ENCODE results near the gene KLHDC9.
"Not testable (repeated sequence)": the region's sequence is repeated elsewhere in the genome, so short reads cannot be mapped to it uniquely, and the experiment has no call there.

Gene KLHDC9

DNA sequence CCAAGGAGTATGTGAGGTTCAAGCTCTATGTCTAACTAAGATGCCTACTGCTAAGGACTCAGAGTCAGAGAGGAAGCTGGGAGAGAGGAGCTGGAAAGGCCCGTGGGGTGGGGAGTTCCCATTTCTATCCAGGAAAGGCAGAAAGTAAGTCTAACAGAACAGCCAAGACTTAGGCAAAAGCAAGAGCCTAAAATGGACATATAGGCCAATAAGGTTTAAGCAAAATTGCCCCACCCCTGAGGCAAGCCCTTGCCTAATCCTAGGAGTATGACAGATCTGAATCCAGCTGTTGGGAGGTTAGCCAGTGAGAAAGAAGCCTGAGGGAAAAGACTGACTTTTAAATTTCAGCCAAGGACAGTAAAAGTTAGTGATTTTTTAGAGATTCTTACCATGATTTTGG, 1.6 kb upstream of the KLHDC9 start:
- peaks cover 10% of the 10 kb centered on the region for H3K36me3 Mint-ChIP-seq (ENCODE audit: low read depth)
- no peak for ATAC-seq
- H3K9me3 Mint-ChIP-seq, result no peaks in the 10 kb centered on the region
- no peak for DNase-seq
- no peaks in the 10 kb centered on the region for H3K27me3 Mint-ChIP-seq
- H3K4me3 Mint-ChIP-seq, result no peak overlapping the region
- peaks cover 79% of the 10 kb centered on the region for H3K4me1 Mint-ChIP-seq
- H3K27ac Mint-ChIP-seq, result no peak overlapping the region

DNA sequence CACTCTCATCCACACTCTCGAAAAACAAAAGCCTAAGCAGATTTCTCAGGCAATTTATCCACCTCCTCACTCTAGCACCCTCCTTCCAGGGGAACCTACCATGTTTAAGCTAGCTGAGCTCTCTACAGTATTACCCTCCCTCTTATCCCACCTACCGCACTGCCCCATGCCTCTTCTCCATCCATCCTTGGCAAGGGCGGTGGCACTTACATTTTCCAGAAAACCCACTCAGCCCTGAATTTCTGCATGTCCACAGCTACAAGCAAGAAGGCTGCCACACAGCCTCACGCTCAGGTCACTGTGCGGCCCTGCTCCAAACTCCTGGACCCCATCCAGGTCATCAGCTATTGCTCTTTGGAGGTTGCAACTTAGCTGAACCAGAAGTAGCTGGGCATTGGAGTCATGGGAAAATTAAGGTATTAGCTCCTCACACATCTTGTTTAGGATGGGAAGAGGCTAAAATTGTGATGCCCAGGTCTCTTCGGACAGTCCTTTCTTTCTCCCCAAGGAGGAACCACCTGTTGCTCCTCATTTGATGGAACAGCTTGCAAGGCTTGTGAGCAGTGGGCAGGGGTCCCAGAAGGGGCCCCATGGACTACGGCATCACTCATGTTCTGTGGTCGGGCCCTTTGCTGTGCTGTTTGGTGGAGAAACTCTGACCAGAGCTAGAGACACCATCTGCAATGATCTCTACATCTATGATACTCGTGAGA, 1.1 kb downstream of the KLHDC9 start:
- no peak for ATAC-seq
- H3K4me1 Mint-ChIP-seq, result peaks cover 58% of the 10 kb centered on the region
- peak overlapping the region; percentile 55 for H3K4me3 Mint-ChIP-seq
- peak overlapping the region; percentile 5 for H3K27ac Mint-ChIP-seq
- H3K36me3 Mint-ChIP-seq (ENCODE audit: low read depth), result peaks cover 16% of the 10 kb centered on the region
- no peaks in the 10 kb centered on the region for H3K27me3 Mint-ChIP-seq
- no peak for DNase-seq
- H3K9me3 Mint-ChIP-seq, result no peaks in the 10 kb centered on the region

DNA sequence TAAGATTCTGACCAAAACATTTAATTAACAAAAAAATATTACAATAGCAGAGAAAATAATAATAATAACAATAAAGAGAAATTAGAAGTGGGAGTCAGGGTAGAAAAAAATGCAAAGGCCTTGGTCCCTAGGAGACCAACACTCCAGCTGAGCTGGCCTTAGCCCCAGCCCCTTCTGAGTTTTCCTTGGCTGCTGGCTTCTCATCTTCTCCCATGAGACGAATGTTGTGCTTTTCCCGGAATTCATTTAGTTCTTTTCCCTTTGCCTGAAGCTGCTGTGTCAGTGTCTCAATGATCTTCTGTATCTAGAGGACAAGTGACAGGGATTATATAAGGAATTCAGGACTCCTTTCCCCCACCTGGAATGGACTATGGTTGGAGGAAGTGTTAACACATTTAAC, 2.4 kb downstream of the KLHDC9 start:
- DNase-seq (no peak), ATAC-seq (no peak)
- no peak overlapping the region for H3K27ac Mint-ChIP-seq
- H3K36me3 Mint-ChIP-seq (ENCODE audit: low read depth), result peaks cover 19% of the 10 kb centered on the region
- no peak overlapping the region for H3K4me3 Mint-ChIP-seq
- no peaks in the 10 kb centered on the region for H3K27me3 Mint-ChIP-seq
- no peaks in the 10 kb centered on the region for H3K9me3 Mint-ChIP-seq
- peaks cover 60% of the 10 kb centered on the region for H3K4me1 Mint-ChIP-seq

DNA sequence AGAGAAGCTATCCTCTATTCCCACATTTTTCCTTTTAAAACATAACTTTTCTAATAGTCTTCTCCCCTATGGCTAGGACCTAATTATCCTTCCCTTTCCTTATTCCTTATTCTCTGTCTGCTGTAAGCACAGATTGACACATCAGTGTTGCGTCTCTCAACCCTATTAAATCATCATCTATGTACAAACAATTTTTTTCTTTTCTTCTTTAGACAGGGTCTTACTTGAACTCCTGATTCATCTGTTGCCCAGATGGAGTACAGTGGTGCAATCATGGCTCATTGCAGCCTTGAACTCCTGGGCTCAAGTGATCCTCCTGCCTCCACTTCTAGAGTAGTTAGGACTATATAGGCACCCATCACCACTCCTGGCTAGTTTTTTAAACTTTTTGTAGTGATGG, 8.3 kb downstream of the KLHDC9 start:
- DNase-seq, result no peak
- no peak for ATAC-seq
- no peaks in the 10 kb centered on the region for H3K9me3 Mint-ChIP-seq
- H3K27me3 Mint-ChIP-seq, result no peaks in the 10 kb centered on the region
- peaks cover 24% of the 10 kb centered on the region for H3K4me1 Mint-ChIP-seq
- H3K27ac Mint-ChIP-seq, result no peak overlapping the region
- peaks cover 26% of the 10 kb centered on the region for H3K36me3 Mint-ChIP-seq (ENCODE audit: low read depth)
- no peak overlapping the region for H3K4me3 Mint-ChIP-seq

DNA sequence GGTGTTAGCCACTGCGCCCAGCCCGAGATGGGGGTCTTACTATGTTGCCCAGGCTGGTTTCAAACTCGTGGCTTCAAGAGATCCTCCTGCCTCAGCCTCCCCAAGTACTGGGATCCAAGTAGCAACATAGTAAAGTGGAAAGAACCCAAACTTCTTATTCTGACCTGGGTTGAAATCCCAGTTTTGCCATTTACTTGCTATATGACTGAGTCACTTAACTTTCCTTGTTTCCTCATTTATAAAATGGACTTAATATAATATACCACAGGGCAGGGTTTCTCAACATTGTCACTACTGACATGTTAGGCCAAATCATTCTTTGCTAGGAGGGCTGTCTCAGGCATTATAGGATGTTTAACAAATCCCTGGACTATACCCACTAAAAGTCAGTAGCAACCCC, 13.0 kb downstream of the KLHDC9 start:
- Mint-ChIP-seq H3K36me3 (ENCODE audit: low read depth) (peaks cover 39% of the 10 kb centered on the region), H3K9me3 (no peaks in the 10 kb centered on the region), H3K4me3 (no peak overlapping the region), H3K27ac (no peak overlapping the region), H3K4me1 (peaks cover 51% of the 10 kb centered on the region), H3K27me3 (no peaks in the 10 kb centered on the region)
- ATAC-seq (no peak), DNase-seq (no peak)

- H3K36me3 Mint-ChIP-seq (ENCODE audit: low read depth), result peaks cover 39% of the 10 kb centered on the region
- peaks cover 52% of the 10 kb centered on the region for H3K4me1 Mint-ChIP-seq
- H3K9me3 Mint-ChIP-seq, result no peaks in the 10 kb centered on the region
- DNase-seq (no peak), ATAC-seq (no peak)
- H3K4me3 Mint-ChIP-seq, result no peak overlapping the region
- no peaks in the 10 kb centered on the region for H3K27me3 Mint-ChIP-seq
- H3K27ac Mint-ChIP-seq, result no peak overlapping the region
Observed at GRCh38 chr1:161111527-161111926, 13.4 kb downstream of the KLHDC9 start.

- peaks cover 63% of the 10 kb centered on the region for H3K4me1 Mint-ChIP-seq
- ATAC-seq, result no peak
- H3K4me3 Mint-ChIP-seq, result peak overlapping the region; percentile 1
- H3K36me3 Mint-ChIP-seq (ENCODE audit: low read depth), result peaks cover 39% of the 10 kb centered on the region
- DNase-seq, result no peak
- H3K27ac Mint-ChIP-seq, result peak overlapping the region; percentile 48
- H3K9me3 Mint-ChIP-seq, result no peaks in the 10 kb centered on the region
- H3K27me3 Mint-ChIP-seq, result no peaks in the 10 kb centered on the region
Observed at GRCh38 chr1:161113915-161114314, 15.8 kb downstream of the KLHDC9 start.

GRCh38 chr1:161114556-161114955, 16.4 kb downstream of the KLHDC9 start:
- H3K36me3 Mint-ChIP-seq (ENCODE audit: low read depth), result peaks cover 37% of the 10 kb centered on the region
- ATAC-seq (no peak), DNase-seq (no peak)
- no peaks in the 10 kb centered on the region for H3K27me3 Mint-ChIP-seq
- H3K4me3 Mint-ChIP-seq, result peak overlapping the region; percentile 1
- H3K9me3 Mint-ChIP-seq, result no peaks in the 10 kb centered on the region
- H3K4me1 Mint-ChIP-seq, result peaks cover 69% of the 10 kb centered on the region
- peak overlapping the region; percentile 48 for H3K27ac Mint-ChIP-seq

DNA sequence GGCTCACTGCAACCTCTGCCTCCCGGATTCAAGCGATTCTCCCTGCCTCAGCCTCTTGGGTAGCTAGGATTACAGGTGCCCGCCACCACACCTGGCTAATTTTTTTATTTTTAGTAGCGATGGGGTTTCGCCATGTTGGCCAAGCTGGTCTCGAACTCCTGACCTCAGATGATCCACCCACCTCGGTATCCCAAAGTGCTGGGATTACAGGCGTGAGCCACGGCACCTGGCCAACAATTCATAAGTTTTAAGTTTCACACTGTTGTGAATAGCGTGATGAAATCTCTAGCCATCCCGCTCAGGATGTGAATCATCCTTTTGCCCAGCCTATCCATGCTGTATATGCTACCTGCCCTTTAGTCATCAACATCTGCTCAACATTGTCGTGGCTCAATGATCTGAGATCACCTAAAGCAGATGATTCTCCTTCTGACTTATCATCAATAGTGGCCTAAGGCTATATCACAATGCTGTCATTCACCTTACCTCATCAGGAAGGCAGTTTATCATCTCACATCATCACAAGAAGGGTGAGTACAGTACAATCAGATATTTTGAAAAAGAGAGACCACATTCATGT, 17.1 kb downstream of the KLHDC9 start:
- peak overlapping the region; percentile 80 for H3K27ac Mint-ChIP-seq

DNA sequence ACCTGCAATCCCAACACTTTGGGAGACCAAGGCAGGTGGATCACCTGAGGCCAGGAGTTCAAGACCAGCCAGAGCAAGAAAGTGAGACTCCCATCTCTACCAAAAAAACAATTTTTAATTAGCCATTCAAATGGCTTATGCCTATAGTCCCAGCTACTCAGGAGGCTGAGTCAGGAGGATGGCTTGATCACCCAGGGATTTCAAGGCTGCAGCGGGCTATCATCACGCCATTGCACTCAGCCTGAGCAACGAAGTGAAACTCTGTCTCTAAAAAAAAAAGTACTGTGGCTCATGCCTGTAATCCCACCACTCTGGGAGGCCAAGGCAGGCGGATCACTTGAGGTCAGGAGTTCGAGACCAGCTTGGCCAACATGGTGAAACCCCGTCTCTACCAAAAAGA, 17.8 kb downstream of the KLHDC9 start:
- H3K4me3 Mint-ChIP-seq, result peak overlapping the region; percentile 95
- H3K9me3 Mint-ChIP-seq, result not testable (repeated sequence)

More for the DNA sequence above, 17.1 kb downstream of the KLHDC9 start:
- ATAC-seq (peak; percentile 82), DNase-seq (peak; percentile 37)
- peaks cover 76% of the 10 kb centered on the region for H3K4me1 Mint-ChIP-seq
- H3K4me3 Mint-ChIP-seq, result peak overlapping the region; percentile 95
- H3K27me3 Mint-ChIP-seq, result no peaks in the 10 kb centered on the region
- no peaks in the 10 kb centered on the region for H3K9me3 Mint-ChIP-seq
- H3K36me3 Mint-ChIP-seq (ENCODE audit: low read depth), result peaks cover 42% of the 10 kb centered on the region

DNA sequence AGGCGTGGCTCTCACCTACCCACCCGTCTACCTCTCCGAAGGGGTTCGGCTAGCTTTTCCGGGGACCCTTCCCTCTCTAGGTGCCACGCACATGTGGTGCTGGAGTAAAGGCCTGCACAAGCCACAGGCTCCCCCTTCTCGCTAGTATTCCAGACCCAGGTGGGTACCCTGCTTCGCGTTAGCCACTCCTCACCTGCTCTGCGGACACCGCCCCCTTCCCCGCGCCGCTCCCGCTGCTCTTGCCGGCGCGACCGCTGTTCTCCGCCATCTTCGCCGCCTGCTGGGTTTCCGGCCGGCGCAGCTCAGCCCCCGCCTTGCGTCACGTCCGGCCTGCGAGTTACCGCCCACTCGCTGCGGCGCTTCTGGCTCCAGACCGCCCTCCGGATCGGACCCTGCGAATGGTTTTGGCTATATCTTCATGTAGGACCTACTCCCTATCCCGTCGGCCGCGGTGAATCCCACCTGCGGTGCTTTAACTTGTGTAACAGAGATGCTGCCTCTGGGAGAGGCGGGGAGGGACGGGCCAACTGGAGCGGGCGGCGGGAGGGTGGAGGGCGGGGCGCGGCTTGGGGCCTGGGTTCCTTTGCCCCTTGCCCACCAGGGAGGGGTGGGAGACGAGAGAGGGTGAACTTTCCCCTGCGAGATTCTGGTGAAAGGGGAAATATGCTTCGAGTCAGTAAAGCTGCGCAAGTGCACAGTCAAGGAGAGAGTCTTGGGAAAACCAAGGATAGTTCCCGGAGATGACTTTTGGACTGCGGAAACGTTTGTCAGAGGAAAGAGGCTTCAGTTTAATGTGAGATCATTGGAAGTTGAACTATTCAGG, 19.8 kb downstream of the KLHDC9 start, which contains the start of the genes NIT1 and PFDN2:
TSS of gene NIT1 (plus strand) at position 347 of the 823 bp plus-strand sequence. CDS start at position 419, 72 bp downstream.
TSS of gene PFDN2 (minus strand) at position 279 of the 823 bp plus-strand sequence. CDS start at position 268, 11 bp downstream.
- Mint-ChIP-seq H3K27ac (peak within 1 kb of the TSS; percentile 80), H3K27me3 (no peaks in the 10 kb centered on the region), H3K4me1 (peaks cover 83% of the 10 kb centered on the region), H3K36me3 (ENCODE audit: low read depth) (peaks cover 57% of the 10 kb centered on the region), H3K9me3 (no peaks in the 10 kb centered on the region), H3K4me3 (peak within 1 kb of the TSS; percentile 95)
- ATAC-seq (peak; percentile 50), DNase-seq (peak; percentile 90)

More for the DNA sequence above, 17.8 kb downstream of the KLHDC9 start:
- not testable (repeated sequence) for ATAC-seq, H3K27me3 Mint-ChIP-seq, DNase-seq
- H3K4me1 Mint-ChIP-seq, result peaks cover 83% of the 10 kb centered on the region
- H3K27ac Mint-ChIP-seq, result peak overlapping the region; percentile 80
- H3K36me3 Mint-ChIP-seq (ENCODE audit: low read depth), result peaks cover 46% of the 10 kb centered on the region

GRCh38 chr1:161119092-161119903, 21.1 kb downstream of the KLHDC9 start:
- no peaks in the 10 kb centered on the region for H3K27me3 Mint-ChIP-seq
- H3K4me1 Mint-ChIP-seq, result peaks cover 70% of the 10 kb centered on the region
- DNase-seq (peak; percentile 61), ATAC-seq (peak; percentile 70)
- H3K27ac Mint-ChIP-seq, result peak overlapping the region; percentile 80
- no peaks in the 10 kb centered on the region for H3K9me3 Mint-ChIP-seq
- peak overlapping the region; percentile 95 for H3K4me3 Mint-ChIP-seq
- H3K36me3 Mint-ChIP-seq (ENCODE audit: low read depth), result peaks cover 52% of the 10 kb centered on the region

GRCh38 chr1:161121042-161121650, 23.0 kb downstream of the KLHDC9 start:
- Mint-ChIP-seq H3K4me1 (peaks cover 54% of the 10 kb centered on the region), H3K4me3 (peak overlapping the region; percentile 37), H3K27ac (peak overlapping the region; percentile 83), H3K27me3 (no peaks in the 10 kb centered on the region), H3K36me3 (ENCODE audit: low read depth) (peaks cover 51% of the 10 kb centered on the region), H3K9me3 (no peaks in the 10 kb centered on the region)
- DNase-seq (no peak), ATAC-seq (no peak)

Data from activated naive CD8-positive, alpha-beta T cell treated with anti-CD3 and anti-CD28 coated beads, Interleukin-2, amount 50 U/mL, for 24 hours (primary cell).